Activated CD4-positive, alpha-beta T cell treated with anti-CD3 and anti-CD28 coated beads, Interleukin-2, amount 10 ng/mL, durations not matched to agents 24 days and 14 days (primary cell): ENCODE results near the gene SMIM9. TPM values are rescaled to one million over a fixed set of nuclear protein-coding genes. Genes with fewer than 3 reads are reported as not detected.
"Not testable (repeated sequence)": the region's sequence is repeated elsewhere in the genome, so short reads cannot be mapped to it uniquely, and the experiment has no call there.

ENCODE experiments used
- DNase-seq: peaks from one replicate; pipeline ENCODE4 v3.0.0; 2022
- H3K27ac Mint-ChIP-seq: one replicate; pipeline ENCODE4 v1.8.0; 2022; ENCODE audit warnings: mild to moderate bottlenecking, mixed read lengths
- H3K27me3 Mint-ChIP-seq: one replicate; pipeline ENCODE4 v1.8.0; 2022; ENCODE audit warnings: mixed read lengths
- H3K36me3 Mint-ChIP-seq: one replicate; pipeline ENCODE4 v1.8.0; 2022; ENCODE audit warnings: low read depth, mild to moderate bottlenecking, mixed read lengths
- H3K4me1 Mint-ChIP-seq: one replicate; pipeline ENCODE4 v1.8.0; 2021; ENCODE audit warnings: mixed read lengths
- H3K4me3 Mint-ChIP-seq: one replicate; pipeline ENCODE4 v1.8.0; 2022; ENCODE audit warnings: mild to moderate bottlenecking, moderate library complexity, mixed read lengths
- H3K9me3 Mint-ChIP-seq: one replicate; pipeline ENCODE4 v1.8.0; 2021; ENCODE audit warnings: mixed read lengths
- intact Hi-C: fragments of 100-400 bp; cut with micrococcal nuclease; formaldehyde crosslinking; loops from one replicate; pipeline ENCODE4 v1.15.1; 2023
- total RNA-seq: library from RNA; stranded (reverse); gene quantifications from 2 replicates; pipeline ENCODE4 v1.2.3, GENCODE V29; 2022

SMIM9 gene
- total RNA-seq, 1 donor from 2014 or later, result not detected

DNA sequence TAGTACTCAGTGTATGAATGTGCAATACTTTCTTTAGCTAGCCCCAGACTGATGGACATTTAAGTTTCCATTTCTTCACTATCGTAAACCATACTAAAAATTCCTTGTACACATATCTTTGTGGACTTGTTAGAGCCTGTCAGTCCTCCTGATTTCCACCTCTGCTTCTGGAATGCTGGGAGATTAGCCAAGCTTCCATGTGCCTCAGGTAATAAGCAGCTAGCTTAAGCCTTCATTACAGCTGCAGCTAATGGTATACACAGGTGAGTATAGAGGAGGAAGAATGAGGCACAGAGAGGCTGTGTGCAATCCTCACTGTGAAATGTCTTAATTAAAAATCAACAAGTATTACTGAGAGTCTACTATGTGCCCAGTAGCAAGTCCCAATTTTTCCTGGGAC lies 9.8 kb downstream of the SMIM9 start:
- H3K27me3 Mint-ChIP-seq, result peaks cover 3% of the 10 kb centered on the region
- no peak overlapping the region for H3K27ac Mint-ChIP-seq
- DNase-seq, result no peak
- H3K36me3 Mint-ChIP-seq, result no peaks in the 10 kb centered on the region
- no peaks in the 10 kb centered on the region for H3K9me3 Mint-ChIP-seq
- intact Hi-C loops, result no loop called here
- no peak overlapping the region for H3K4me3 Mint-ChIP-seq
- H3K4me1 Mint-ChIP-seq, result peaks cover 19% of the 10 kb centered on the region

DNA sequence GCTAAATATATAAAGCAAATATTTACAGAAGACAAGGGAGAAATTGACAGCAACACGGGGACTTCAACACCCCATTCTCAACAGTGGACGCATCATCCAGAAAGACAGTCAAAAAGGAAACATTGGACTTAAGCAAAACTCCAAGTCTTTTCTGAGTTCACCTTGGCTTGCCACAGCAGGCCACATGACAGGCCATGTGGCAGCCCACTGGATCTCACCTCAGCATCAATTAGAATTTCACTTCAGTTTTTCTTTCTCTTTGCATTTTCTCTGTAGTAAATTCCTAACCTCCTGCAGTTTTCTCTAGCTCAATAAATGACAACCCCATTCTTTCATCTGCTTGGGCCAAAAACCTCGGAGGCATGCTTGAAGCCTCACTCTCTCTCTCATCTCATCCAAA lies 12.4 kb downstream of the SMIM9 start:
- Mint-ChIP-seq H3K4me1 (peaks cover 2% of the 10 kb centered on the region), H3K27ac (no peak overlapping the region), H3K9me3 (no peaks in the 10 kb centered on the region), H3K27me3 (peaks cover 3% of the 10 kb centered on the region), H3K36me3 (no peaks in the 10 kb centered on the region), H3K4me3 (no peak overlapping the region)
- DNase-seq, result no peak
- intact Hi-C loops, result no loop called here

DNA sequence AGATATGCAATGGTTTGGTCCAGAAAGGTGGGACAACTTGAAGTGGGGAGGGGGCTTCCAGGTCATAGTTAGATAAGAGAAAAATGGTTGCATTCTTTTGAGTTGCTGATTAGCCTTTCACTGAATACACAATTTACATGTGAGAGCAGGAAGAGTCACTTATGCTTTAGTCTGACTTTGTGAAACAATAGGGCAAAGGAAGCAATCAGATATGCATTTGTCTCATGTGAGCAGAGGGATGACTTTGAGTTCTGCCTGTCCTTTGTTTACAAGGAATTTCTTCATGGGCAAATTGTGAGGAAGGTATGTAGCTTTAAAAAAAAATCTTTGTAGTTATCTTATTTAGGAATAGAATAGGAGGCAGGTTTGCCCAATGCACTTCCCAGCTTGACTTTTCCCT lies 12.9 kb downstream of the SMIM9 start:
- no peak for DNase-seq
- intact Hi-C loops, result no loop called here
- no peaks in the 10 kb centered on the region for H3K36me3 Mint-ChIP-seq
- no peak overlapping the region for H3K4me3 Mint-ChIP-seq
- H3K27me3 Mint-ChIP-seq, result peaks cover 3% of the 10 kb centered on the region
- no peaks in the 10 kb centered on the region for H3K9me3 Mint-ChIP-seq
- peaks cover 2% of the 10 kb centered on the region for H3K4me1 Mint-ChIP-seq
- no peak overlapping the region for H3K27ac Mint-ChIP-seq

DNA sequence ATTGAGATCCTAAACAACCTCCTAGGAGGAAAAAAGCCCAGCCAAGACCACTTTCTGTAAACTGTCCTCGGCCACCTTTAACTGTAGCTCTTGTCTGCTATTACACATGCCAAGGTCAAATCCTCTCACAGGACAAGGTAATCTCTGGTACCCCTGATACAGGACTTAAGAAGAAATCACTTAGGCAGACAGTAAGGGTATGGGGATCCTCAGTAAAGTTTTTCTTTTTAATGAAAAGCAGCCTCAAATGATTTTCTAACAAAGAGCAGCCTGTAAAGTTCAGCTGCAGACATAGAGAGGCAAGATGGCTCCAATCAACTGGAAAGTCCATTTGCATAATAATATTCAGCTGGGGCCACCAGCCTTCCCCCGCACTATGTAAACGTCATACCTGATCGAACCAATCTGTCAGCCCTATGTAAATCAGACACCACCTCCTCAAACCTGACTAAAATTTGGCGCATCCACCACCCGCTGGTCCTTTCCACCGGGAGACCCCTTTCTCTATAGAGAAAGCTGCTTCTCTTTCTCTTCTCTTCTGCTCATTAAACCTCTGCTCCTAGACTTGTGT lies 14.6 kb downstream of the SMIM9 start:
- H3K4me3 Mint-ChIP-seq, result no peak overlapping the region
- H3K9me3 Mint-ChIP-seq, result no peaks in the 10 kb centered on the region
- intact Hi-C loops, result no loop called here
- no peak for DNase-seq
- H3K4me1 Mint-ChIP-seq, result peaks cover 2% of the 10 kb centered on the region
- H3K36me3 Mint-ChIP-seq, result no peaks in the 10 kb centered on the region
- peaks cover 5% of the 10 kb centered on the region for H3K27me3 Mint-ChIP-seq
- H3K27ac Mint-ChIP-seq, result no peak overlapping the region

DNA sequence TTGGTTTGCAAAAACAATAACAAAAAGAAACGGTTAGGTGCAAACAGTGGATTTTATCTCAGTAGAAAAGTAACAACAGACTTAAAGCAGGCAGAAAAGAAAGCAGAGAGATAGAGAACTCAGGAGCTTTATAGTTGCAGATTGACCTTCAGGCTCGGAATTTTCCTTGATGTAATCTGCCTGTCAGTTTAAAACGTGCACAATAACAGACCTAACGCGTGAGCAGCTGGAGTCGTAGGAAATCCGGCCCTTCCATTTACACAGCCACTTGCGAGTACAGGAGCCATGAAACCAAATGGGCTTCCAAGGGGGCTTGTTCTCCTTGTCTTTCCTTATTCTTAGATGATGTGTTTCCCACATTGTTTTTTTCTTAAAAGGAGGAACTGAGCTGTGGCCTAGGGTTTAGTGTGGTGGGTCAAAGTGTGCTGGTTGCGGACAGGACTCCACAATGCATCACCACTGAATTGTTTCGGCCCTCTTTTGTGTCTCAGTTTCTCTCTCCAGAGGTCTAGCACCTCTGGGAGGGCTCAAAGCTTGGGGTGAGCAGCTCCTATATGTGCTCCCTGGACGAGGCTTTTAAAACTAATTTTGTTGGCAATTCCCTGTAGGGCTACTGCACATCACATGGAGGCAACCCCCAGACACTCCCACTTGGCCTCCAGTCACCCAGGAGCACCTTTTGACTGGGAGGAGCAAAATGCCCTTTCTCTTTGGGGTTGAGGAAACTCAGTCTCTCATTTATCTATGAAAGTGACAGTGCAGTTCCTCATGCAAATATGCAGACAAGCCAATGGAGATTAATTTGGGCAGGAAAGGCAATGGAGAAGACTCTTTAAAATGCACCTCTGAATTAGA lies 15.3 kb downstream of the SMIM9 start:
- Mint-ChIP-seq H3K36me3 (no peaks in the 10 kb centered on the region), H3K4me3 (no peak overlapping the region), H3K27ac (no peak overlapping the region), H3K27me3 (peaks cover 5% of the 10 kb centered on the region), H3K9me3 (no peaks in the 10 kb centered on the region), H3K4me1 (peaks cover 2% of the 10 kb centered on the region)
- no peak for DNase-seq
- intact Hi-C loops, result no loop called here

DNA sequence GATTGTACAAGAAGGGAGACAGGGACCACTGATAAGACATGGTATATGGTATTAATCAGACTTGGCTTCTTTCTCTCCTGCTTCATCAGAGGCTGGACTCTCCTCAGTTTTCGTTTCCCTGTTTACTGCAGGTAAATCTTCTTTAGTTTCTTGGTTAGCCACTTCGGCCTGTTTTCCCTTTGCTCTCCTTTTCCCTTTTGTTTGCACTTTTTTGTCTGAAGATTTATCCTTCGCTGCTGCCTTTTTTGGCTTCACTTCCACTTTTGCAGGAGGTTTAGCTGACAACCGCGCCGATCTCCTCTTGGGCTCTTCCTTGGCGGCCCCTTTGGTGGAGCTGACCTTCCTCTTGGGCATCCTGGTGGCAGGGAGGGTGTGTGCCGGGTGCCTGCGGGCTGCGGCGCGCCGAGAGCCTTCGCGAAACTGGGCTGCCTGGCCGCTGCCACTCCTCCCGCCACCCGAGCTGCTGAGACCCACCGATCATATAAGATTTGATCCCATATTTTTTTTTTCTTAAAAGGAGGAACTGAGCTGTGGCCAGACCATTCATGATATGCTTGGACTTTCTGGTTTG lies 17.3 kb downstream of the SMIM9 start:
- H3K4me1 Mint-ChIP-seq, H3K27ac Mint-ChIP-seq, H3K36me3 Mint-ChIP-seq, DNase-seq, H3K9me3 Mint-ChIP-seq, H3K4me3 Mint-ChIP-seq, intact Hi-C loops: not testable (repeated sequence)
- H3K27me3 Mint-ChIP-seq, result peaks cover 14% of the 10 kb centered on the region

DNA sequence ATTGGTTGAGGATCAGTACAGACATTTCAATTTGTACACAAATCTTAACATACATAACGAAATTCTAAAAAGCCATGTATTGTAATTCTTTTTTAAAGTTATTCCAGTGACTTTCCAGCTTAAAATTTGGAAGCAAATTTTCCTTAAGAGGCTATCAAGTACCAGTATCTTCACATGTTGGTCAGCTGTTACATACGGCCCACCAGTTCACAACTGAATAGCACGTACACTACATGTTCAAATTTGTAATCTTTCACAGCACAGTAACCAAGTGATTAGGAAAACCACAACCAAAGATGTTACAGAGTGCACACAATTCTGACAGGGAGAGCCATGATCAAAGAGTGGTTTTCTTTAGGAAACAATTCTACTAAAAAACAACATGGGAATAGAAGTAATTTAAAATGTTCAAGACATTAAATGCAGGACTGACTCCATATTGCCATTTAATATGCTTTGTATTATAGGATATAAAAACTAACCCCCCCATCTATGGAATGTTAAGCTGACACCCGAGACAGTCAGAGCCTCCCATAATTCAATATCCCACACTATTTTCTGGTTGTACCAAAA lies 18.1 kb downstream of the SMIM9 start:
- DNase-seq, H3K4me3 Mint-ChIP-seq, H3K9me3 Mint-ChIP-seq, intact Hi-C loops, H3K27ac Mint-ChIP-seq, H3K36me3 Mint-ChIP-seq, H3K4me1 Mint-ChIP-seq: not testable (repeated sequence)
- peaks cover 15% of the 10 kb centered on the region for H3K27me3 Mint-ChIP-seq

DNA sequence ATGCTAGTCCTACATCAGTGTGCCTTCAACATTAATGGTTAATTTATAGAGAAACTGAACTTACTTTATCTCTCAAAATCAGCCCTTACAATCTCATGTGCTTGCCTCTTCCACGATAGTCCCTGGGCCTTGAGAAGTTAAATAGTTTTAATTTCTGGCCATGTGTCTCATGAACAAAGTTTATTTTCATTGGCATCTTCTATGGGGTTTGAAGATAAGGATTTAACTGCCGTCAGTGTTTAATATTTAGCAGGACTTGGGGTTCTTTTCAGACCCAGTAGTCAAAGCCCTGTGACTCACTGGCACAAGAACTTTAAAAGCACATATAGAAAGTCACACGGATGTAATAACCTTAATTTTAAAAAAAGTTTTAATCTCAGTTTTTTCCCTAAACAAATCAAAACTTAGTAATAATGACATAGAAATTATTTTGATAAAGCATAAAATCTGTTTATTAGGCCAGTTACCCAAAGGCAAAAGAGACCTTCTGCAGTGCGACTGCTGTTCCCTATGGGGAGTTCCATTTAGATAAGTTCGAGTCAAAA lies 19.1 kb downstream of the SMIM9 start:
- no peak for DNase-seq
- no peaks in the 10 kb centered on the region for H3K36me3 Mint-ChIP-seq
- H3K27ac Mint-ChIP-seq, result no peak overlapping the region
- H3K27me3 Mint-ChIP-seq, result peaks cover 15% of the 10 kb centered on the region
- H3K9me3 Mint-ChIP-seq, result no peaks in the 10 kb centered on the region
- no peaks in the 10 kb centered on the region for H3K4me1 Mint-ChIP-seq
- H3K4me3 Mint-ChIP-seq, result no peak overlapping the region
- intact Hi-C loops, result no loop called here

DNA sequence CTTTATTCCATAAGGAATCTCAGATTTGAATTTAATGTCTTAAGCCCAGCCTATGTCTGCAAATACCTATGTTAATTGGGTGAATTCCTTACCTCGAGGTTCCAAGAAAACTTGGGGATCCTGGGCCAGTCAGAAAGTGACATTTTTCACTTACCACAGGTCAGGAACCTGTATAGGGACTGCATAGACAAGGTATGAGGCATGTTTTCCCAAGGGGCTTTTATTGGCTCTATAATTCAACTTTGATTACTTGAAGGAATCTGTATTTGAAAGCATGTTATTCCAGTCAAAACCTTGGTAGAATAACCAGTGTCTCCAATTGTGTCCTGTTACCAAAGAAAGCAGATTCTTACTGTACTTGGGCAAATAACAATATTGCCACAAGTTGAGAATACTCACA lies 20.7 kb downstream of the SMIM9 start:
- Mint-ChIP-seq H3K27ac (no peak overlapping the region), H3K27me3 (peaks cover 11% of the 10 kb centered on the region), H3K4me1 (no peaks in the 10 kb centered on the region), H3K9me3 (no peaks in the 10 kb centered on the region), H3K4me3 (no peak overlapping the region), H3K36me3 (no peaks in the 10 kb centered on the region)
- no peak for DNase-seq
- intact Hi-C loops, result no loop called here

DNA sequence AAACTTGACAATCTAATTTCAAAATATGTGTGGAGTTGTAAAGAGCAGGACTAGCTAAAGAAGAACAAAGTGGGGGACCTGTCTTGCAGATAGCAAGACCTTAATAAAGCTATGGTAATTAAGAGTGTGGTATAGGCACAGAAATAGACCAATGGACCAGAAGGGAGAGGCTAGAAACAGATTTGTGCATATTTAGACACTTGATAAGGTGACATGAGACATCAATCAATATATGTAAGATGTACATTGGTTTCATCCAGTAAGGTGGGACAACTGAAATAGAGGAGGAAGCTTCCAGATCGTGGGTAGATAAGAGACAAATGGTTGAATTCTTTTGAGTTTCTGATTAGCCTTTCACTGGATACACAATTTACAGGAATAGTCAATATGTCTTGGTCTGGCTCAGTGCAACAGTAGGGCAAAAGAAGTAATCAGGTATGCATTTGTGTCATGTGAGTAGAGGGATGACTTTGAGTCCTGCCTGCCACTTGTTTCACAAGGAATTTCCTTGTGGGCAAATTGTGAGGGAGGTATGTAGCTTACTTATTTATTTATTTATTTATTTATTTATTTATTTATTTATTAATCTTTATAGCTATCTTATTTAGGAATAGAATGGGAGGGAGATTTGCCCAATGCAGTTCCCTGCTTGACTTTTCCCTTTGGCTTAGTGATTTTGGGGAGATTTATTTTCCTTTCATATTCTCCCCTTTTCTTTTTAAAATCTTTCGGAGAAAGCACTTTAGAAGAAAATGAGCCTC lies 21.9 kb downstream of the SMIM9 start:
- H3K27ac Mint-ChIP-seq, result no peak overlapping the region
- DNase-seq, result no peak
- H3K4me1 Mint-ChIP-seq, result no peaks in the 10 kb centered on the region
- H3K4me3 Mint-ChIP-seq, result no peak overlapping the region
- peaks cover 11% of the 10 kb centered on the region for H3K27me3 Mint-ChIP-seq
- intact Hi-C loops, result no loop called here
- no peaks in the 10 kb centered on the region for H3K9me3 Mint-ChIP-seq
- H3K36me3 Mint-ChIP-seq, result no peaks in the 10 kb centered on the region

DNA sequence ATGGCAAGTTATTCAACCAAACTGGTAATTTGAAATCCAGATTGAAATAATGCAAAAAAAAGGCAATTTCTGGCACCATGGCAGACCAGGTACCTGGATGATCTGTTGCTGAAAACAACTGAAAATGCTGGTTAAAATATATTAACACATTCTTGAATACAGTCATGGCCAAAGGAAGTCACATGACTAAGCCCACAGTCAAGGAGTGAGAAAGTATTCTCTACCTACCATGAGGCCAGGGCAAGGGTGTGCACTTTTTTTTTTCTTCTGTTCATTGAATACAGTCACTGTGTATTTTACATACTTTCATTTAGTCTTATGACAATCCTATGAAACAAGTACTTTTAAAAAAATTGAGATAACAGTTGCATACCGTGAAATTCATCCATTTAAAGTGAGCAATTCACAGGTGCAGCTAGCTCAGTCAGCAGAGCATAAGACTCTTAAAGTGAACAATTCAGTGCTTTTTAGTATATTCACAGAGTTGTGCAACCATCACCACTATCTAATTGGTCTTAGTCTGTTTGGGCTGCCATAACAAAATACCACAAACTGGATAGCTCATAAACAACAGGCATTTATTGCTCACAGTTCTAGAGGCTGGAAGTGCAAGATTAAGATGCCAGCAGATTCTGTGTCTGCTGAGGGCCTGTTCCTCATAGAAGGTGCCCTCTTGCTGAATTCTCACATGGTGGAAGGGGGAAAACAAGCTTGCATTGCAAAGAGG lies 24.4 kb downstream of the SMIM9 start:
- no peak overlapping the region for H3K4me3 Mint-ChIP-seq
- no peaks in the 10 kb centered on the region for H3K9me3 Mint-ChIP-seq
- peaks cover 5% of the 10 kb centered on the region for H3K4me1 Mint-ChIP-seq
- intact Hi-C loops, result no loop called here
- H3K27ac Mint-ChIP-seq, result no peak overlapping the region
- DNase-seq, result no peak
- H3K27me3 Mint-ChIP-seq, result peaks cover 9% of the 10 kb centered on the region
- no peaks in the 10 kb centered on the region for H3K36me3 Mint-ChIP-seq

DNA sequence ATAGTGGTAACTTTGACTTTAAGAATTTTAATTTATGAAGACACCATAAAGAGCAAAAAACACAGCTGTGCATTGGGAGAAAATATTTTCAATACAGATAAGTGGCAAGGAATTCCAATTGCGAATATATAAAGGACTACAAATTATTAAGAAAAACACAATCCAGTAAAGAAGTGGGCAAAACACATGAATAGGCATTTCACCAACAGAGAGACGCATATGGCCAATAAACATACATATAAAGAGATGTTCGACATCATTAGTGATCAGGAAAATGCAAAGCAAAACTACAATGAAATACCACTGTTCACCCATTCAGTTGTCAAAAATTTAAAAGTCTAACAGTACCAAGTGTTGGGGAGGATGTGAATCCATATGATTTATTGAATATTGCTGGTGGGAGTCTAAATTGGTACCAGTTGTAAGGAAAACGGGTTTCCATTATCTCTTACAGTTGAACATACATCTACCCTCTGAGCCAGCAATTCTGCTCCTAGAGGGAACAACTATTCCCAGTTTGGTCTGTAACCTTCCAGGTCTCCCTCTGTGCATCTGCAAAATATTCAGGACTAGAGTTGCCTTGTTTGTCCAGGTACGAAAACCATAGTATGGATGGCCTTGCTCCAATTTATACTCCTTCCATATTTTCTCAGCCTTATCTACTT lies 27.5 kb downstream of the SMIM9 start:
- Mint-ChIP-seq H3K9me3 (no peaks in the 10 kb centered on the region), H3K4me3 (no peak overlapping the region), H3K4me1 (peaks cover 27% of the 10 kb centered on the region), H3K27ac (no peak overlapping the region), H3K27me3 (no peaks in the 10 kb centered on the region), H3K36me3 (no peaks in the 10 kb centered on the region)
- DNase-seq, result no peak
- intact Hi-C loops, result no loop called here

DNA sequence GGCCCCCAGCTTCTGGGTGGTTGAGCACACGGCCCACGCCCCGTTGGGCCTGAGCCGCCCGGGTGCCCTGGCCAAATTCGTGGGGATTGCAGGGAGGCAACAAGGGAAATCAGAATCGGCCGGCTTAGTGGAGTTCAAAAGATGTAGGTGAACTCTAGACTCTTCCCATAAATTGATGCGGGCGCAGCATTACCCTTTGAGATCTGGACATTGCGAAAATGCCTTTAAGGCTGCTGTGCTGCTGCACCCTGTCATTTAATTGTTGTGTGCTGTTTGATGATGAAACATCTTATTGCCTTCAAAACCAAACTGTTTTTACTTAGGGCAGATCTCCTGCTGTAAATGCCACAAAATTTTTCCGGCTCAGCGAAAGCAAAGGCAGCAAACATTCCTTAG lies 28.8 kb downstream of the SMIM9 start:
- intact Hi-C loops, result loop anchor here (1.0 kb wide), 1 partner anchor 42 kb away; no protein-coding TSS in a partner anchor
- H3K36me3 Mint-ChIP-seq, result no peaks in the 10 kb centered on the region
- H3K4me3 Mint-ChIP-seq, result peak overlapping the region; percentile 89
- H3K27me3 Mint-ChIP-seq, result no peaks in the 10 kb centered on the region
- no peaks in the 10 kb centered on the region for H3K9me3 Mint-ChIP-seq
- peaks cover 34% of the 10 kb centered on the region for H3K4me1 Mint-ChIP-seq
- peak overlapping the region; percentile 71 for H3K27ac Mint-ChIP-seq
- DNase-seq, result no peak
